ENCODE measurements around the gene LIPA.
"Not testable (repeated sequence)": the region's sequence is repeated elsewhere in the genome, so short reads cannot be mapped to it uniquely, and the experiment has no call there.

Gene LIPA

DNA sequence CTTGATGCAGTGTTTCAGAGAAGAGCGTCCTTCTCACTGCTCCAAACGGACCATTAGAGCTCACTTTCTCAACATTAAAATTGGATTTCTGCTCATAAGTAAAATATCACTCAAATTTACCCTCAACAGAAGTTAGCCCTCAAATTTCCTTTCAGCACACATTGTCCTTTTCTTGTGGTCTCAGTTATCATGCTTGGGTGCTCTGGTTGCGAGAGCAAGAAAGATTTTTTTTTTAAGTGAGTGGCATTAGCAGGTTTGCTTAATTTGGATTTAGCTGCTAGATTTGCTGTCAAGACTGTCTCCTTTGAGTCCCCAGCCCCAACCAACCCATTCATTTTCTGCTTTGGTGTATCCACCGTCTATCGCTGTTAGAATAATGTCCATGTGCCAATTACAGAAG lies 41.9 kb downstream of the LIPA start:
- DNase-seq (ENCODE audit: low read depth in 2 of 2): no peak

DNA sequence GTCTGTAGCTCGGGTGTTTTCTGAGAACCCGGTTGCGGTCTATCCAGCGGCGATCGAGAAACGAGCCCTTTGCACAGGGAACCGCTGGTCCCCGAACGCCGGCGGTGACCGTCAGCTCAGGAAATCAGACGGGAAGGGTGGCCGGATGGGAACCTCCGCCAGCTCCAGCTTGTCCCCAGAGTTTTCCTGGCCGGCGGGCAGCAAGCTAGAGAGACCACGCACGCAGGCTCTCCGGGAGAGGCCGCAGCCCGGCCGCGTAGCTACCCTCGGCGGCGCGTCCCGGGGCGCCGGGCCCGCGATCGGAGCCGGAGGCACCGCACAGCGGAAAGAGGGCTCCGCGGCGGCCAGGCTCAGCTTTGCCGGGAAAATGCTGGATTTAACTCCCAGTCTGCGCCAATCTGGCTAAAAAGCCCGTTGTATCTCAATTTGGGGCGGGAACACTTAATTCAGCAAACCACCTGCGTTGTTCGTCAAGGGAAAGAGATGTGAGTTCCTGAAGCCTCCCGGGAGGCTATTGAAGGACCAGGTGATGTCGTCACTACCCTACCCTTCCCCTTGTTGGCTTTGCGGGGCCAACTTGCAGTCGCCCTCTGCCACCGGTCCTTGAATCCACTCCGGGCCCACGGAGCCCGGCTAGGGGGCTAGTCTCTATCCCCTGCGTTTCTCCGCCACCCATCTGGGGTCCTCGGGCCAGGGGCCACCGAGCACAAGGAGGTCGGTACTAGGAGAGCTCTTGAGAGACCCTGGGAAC lies 43.6 kb downstream of the LIPA start:
- DNase-seq (ENCODE audit: low read depth in 2 of 2): no peak

DNA sequence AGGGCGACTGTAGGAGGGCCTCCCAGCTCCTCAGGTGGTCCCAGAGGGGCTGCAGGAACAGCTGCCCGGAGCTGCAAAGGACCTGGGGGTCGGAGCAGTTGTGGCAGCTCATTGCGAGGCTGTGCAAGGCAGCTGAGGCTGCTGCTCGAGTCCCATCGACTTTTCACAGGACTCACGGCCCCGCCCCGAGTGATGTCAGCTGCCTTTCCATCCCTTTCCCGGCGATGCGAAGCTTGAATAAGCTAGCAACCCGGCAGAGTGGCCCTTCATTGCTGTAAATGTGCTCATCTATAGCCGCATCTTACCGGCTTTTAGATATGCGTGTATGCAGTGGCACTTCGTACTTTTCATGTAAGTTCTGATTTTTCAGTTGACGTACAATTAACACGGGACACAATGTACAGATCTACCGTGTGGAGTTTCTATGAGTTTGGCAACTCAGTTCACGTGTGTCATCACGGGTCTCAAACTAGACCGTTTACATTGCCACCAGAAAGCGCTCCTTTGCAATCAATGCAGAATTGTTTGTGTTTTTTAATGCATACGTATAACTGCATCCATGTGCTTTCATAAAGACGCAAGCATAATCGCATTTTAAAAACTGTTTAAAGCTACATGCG lies 44.3 kb downstream of the LIPA start, which contains the start of gene CH25H:
Gene CH25H, minus strand, starts transcription at position 137 of the 620 bp plus-strand sequence. Its CDS starts 25 bp downstream, at position 112.
- DNase-seq (ENCODE audit: low read depth in 2 of 2): peak; percentile 77 to 80

DNA sequence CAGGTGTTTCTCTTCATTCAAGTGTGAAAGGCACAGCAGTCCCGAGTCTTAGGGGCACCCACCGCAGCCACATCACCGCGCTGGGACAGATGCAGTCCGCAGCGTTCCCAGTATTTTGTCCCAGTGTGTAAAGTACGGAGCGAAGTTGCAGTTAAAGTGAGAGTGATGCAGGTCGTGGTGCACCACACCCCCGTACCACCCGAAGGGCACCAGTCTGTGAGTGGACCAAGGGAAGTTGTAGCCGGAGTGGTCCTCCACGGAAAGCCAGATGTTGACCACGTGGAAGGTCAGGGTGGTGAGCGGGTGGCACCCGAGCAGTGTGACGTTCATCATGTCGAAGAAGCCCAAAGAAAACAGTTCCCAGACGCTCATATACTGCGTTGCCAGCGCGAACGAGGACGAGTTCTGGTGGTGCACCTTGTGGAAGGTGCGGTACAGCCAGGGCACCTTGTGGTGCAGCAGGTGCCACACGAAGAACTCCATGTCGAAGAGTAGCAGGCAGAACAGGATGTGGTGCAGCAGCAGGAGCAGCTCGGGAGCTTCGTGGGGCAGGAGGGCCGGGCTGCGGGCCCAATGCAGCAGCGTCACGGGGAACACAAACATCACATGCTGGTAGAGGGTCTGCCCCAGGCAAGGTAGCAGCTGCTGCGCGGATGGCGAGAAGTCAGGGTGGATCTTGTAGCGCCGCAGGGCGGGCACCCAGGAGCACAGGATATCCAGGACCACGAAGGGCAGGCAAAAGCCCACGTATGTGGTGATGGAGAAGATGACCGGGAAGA lies 45.0 kb downstream of the LIPA start:
- DNase-seq (ENCODE audit: low read depth in 2 of 2): no peak

DNA sequence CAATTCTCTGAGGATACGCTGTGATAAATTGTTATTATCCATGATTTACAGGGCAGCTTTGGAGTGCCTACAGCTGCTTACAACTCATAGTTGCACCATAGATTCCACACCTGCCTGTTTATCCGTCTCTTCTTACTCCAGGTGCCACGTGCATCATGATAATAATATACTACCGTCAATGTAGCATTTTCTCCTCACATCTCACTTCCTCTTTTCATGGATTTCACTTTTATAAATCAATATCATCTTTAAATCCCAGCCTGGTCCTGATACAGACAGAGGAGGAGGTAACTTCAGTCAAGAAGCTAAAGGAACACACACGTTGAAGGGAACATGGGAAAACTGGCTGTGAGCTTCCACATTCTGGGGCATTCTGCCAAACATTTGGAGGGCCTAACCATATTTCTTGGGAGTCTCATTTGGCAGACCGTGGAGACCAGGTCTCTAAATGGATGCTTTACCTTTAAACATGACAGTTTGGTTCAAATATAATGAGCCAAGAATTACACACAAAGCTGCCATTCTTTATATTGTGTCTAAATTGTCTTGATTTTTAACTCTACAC lies 46.9 kb downstream of the LIPA start:
- DNase-seq (ENCODE audit: low read depth in 2 of 2): no peak

DNA sequence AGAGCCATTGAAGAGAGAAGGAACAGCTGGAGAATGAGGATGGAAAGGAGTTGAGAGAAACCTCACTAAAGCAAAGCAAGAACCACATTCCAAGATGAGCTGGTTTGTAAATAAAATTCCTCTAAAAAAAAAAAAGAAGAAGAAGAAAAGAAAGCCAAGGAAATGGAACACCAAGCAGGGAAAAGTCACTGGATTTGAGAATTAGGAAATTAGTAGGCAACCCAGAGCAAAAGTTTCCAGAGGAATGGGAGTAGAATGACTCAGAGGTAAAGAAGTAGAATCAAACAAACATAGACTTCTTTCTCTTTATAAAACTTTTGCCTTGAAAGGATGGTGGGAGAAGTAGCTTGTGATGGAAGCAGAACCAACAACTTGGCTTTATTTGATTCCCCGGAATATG lies 48.3 kb downstream of the LIPA start:
- DNase-seq (ENCODE audit: low read depth in 2 of 2): no peak

DNA sequence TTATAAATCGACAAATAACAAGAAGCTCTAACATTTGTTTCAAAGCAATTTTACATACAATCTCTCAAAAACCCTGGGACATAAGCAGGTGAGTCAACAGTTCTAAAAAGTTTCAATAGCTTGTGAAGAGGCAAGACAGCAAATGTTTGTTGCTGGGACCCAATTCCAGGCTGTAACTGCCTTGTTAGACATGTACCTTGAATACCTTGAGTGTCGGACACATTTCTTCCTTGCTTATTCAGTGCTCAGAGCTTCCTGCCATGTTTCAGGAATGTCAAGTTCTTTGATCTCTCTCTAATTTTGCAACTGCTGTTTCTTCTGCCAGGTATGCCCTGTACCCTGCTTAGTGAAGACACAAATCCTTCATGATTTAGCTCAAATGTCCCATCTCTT lies 49.5 kb downstream of the LIPA start:
- DNase-seq (ENCODE audit: low read depth in 2 of 2): no peak

DNA sequence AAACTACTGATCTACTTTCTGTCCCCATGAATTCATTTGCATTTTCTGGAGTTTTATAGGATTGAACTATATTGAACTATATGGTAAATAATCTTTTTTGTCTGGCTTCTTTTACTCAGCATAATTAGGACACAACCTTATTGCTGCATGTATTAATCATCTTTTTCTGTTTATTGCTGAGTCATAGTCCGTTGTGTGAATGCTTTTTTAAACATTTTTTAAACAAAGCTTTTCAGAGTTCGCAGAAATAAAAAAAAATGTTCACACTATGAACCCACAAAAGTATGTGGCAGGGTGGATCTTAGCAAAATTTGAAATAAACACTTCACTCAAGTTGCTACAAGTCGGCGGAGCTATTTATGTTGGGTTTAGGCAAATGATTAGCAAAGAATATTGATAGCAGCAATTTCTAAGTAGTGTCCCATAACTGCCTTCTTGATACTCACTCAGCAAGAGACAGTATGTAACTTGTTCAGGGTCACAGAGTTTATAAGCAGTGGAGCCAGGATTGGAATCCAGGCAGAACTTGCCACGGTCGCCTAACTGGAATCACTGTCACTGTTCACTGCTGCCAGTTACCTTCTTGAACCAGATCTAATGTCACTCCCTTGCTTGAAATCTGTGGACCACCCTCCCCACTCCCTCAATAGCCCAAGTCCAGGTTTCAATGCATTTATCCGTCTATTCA lies 50.1 kb downstream of the LIPA start:
- no peak for DNase-seq (ENCODE audit: low read depth in 2 of 2)

DNA sequence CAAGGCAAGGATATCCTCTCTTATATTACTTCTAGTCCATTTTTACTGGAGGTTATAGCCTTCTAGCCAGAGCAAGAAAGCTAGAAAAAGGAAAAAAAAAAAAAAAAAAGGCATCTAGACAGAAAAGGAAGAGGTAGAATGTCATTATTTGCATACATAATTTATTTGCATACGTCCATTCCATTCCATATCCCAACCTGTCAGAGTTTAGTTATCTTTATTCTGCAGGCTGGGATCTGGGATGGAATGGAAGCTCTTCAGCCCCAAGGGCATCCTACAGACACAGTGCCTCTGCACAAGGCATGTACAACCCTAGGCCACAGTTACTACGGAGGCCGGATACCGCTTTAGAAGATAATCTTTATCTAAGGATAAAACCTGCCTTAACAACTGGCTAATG lies 54.1 kb downstream of the LIPA start:
- DNase-seq (ENCODE audit: low read depth in 2 of 2): no peak

DNA sequence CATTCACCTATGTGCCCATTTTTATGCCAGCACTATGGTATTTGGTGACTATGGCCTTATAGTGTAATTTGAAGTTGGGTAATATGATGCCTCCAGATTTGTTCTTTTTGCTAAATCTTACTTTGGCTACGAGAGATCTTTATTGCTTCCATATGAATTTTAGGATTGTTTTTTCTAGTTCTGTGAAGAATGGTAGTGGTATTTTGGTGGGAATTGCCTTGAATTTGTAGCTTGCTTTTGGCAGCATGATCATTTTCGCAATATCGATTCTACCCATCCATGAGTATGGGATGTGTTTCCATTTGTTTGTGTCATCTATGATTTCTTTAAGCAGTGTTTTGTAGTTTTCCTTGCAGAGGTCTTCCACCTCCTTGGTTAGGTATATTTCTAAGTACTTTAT lies 60.3 kb downstream of the LIPA start:
- DNase-seq (ENCODE audit: low read depth in 2 of 2): not testable (repeated sequence)

DNA sequence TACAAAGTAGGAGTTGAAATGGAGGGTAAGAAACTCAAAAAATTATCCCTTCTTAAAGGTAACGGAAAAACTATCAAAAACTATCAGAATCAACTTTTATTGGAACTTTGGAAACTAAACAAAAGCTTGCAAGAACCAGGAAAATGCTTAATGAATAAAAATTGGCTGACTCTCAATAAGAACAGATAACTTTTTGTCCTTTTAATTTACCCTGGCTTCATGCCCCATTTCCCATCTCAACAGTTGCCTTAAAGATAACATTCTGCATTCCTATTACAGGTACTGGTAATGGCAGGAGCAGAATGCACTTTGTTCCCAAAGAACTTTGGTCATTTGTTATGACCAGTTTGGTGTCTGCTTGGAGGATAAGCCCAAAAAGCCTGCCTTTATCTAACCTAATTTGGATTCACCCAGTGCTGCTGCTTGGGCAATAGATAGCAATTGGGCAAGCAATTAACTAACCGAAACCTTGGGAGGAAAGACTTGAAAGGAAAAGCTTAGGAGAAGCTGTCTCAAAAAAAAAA lies 62.3 kb downstream of the LIPA start:
- no peak for DNase-seq (ENCODE audit: low read depth in 2 of 2)

DNA sequence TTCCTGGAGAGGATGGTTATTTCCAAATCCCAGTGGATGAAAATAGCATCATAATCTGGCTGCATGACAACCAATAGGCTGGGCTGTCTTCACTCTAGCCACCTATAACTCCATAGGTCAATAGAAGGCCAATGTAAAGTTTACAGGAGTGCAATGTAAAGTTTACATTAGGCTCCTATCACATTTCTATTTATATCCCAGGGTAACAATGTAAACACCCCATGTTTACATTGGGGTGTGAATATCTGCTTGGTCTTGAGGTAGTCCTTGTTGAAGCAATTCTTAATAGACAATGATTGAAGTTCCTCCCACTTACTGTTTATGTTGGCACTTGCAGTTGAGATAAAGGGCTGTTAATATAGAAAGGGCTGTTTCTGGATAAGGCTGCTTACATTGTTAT lies 65.9 kb downstream of the LIPA start:
- DNase-seq (ENCODE audit: low read depth in 2 of 2): no peak

DNA sequence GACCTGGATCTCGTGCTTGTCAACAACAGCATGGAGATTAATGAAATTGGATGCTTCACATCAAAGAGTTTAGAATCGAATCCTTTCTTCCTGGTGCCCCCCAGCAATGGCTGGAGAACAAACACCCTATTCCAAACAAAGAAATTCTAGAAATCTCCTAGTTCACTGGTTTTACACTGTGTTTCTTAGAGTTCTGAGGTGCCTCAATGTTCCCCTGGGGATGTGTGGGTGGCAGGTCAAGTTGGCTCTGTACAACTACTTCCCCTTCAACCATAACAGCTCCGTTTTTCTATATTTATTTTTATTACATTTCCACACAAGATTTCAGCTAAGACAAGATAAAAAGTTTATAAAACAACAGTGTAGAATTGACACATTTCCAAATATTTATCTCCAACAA lies 66.9 kb downstream of the LIPA start:
- no peak for DNase-seq (ENCODE audit: low read depth in 2 of 2)

DNA sequence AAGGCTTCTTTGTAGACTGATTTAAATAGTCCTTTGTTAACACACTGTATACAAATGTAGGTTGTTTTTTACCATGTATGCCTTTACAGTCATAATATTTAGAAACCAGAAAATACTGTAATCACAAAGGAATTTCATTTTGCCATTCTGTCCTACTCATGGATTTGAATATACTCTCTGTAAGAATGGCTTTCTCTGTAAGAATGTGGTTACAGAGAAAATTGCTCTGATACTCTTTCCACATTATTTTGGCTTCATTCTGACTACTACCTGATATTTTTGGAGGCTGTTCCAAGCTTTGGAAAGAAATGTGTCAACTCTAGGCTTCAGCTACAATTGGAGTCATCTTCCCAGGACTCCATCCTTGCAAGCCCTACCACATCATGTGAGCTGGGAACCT lies 68.0 kb downstream of the LIPA start:
- no peak for DNase-seq (ENCODE audit: low read depth in 2 of 2)

DNA sequence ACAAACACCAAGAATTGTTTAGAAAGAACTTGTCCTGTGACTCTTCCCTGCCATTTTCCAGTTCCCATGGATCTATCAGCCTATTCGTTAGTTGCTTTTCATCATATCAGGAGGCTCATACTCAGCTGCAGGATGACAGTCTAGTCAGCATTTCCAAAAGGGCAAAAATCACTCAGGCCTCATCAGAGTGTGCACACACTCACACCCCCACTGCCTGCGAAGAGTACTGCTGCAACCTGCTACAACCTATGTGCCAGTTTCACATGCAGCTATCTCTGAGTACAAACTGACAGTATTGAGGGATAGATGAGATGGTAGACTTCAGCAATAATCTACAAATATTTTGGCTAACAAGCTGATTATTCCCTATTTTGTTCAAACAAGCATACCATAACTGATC lies 68.7 kb downstream of the LIPA start:
- DNase-seq (ENCODE audit: low read depth in 2 of 2): no peak

DNA sequence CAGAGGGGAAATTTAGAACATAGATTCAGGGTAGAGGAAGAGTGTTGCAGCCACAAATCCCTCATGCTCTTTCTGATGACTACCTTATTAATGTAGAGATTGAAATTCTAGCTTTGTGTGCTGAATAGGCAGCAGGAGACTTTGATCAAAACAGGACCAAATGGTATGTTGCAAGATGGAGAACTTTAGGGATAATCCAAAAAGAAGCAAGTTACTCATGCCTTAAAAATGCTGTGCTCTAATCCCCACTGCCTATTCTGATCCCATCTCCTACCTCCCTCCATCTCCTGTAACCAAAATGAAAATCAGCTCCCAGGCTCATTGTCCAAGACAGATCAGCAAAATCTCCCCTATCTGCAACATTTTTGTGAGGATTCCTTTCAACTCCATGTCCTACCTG lies 75.8 kb downstream of the LIPA start:
- DNase-seq (ENCODE audit: low read depth in 2 of 2): no peak

DNA sequence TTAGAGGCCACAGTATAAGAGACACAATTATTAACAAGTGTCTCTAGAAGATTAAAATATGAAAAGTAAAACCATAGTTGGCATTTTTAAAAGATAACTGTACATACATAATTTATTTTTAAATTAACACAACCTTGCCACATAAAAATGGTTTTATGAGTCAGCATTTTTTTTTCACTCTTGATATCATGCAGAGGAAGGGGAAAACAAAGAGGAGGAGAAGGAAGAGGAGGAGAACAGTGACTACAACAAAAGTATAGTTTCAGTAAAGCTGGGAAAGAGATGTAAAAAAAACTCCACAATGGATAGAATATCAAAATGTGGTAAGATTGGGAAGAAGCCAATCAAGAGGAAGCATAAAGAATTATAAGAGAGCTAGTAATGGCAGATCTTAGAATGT lies 78.5 kb downstream of the LIPA start:
- DNase-seq (ENCODE audit: low read depth in 2 of 2): no peak

DNA sequence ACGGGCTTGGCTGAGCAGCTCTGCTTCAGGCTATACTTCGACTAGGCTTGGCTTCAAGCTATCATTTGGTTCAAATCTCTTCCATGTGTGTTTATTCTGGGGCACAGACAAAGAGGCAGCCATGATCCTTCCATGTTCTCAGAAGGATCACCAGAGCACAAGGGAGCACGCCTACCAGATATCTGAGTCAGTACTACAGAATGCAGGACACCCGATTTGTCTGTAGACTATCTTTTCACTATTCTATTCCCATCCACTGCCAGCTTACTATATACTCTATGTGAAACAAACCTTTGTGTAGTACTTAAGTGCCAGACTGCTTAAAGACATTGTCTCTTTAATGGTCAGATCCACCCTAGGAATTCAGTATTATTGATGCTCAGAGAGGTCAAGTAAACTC lies 79.6 kb downstream of the LIPA start:
- DNase-seq (ENCODE audit: low read depth in 2 of 2): no peak

DNA sequence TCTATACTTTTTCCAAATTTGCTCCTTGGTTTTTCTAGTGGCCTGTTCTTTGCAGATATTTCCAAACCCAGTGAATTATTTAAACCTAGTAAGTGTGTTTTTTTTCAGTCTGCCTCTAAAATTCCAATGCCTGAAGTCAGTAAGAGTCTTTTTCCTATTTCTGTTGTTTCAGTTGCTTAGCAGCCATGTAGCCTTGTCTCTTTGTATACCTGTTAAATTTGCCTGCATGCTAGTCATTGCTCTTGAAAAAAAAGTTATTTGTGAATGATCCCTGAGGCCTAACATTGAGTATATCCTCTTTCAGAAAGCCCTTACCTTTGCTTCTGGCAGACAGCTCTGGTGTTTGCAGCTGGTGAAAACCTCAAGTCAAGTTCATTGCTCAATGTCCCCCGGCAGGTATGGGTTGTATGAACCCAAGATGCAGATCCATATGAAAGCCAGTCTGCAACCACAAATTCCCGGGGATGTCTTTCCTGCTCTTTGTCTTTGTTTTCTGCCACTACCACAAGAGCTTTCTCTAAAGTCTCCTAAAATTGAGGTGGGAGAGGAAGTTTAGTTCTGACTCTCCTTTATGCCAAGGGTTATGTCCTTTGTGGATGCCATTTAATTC lies 80.2 kb downstream of the LIPA start:
- no peak for DNase-seq (ENCODE audit: low read depth in 2 of 2)

DNA sequence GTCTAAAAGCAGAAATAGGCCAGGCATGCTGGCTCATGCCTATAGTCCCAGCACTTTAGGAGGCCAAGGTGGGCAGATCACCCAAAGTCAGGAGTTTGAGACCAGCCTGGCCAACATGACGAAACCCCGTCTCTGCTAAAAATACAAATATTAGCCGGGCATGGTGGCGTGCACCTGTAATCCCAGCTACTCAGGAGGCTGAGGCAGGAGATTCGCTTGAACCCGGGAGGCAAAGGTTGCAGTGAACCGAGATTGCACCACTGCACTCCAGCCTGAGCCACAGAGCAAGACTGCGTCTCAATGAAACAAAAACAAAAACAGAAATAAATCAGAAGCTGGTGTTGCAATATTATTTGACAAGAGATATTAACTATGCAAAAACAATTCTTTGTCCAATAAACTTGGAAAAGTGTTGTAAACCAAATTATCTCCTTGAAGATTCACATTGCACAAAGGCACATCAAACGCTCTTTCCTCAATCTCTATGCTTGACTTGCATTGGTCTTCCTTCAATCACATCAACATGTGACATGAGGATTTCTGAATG lies 83.1 kb downstream of the LIPA start:
- DNase-seq (ENCODE audit: low read depth in 2 of 2): not testable (repeated sequence)

DNA sequence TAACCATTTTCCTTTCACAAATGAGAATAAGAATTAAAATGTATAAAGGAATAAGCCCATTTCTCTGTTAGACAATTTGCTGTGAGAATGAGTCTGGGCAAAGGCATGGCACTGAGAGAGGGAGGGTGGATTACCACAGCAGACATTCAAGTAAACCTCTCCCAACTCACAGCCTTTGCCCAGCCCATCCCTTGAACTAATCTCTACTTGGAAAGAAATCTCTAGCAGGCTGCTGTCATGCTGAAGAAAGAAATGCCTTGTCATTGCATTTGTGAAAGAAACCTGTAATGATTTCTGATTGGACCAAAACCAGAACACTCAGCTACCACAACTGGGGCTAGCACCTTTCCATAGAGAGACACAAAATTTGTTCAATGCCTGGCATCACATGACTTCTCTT lies 83.7 kb downstream of the LIPA start:
- DNase-seq (ENCODE audit: low read depth in 2 of 2): no peak
